GM12875 (cell line): ENCODE data around the gene DOCK2.

Experiments
- H3K4me3 ChIP-seq: one replicate; pipeline ENCODE4 v1.5.1; 2011; ENCODE audit warnings: low read depth, low read length, control low read depth
- TF ChIP-seq, protein P1 (sequence below): IDR thresholded peaks from 2 replicates; pipeline ENCODE4 v1.5.1; 2011; ENCODE audit warnings: low read depth, mild to moderate bottlenecking, control low read depth, inconsistent platforms, low read length, moderate library complexity, borderline replicate concordance; ENCODE audit not compliant: insufficient read depth

DOCK2 gene

GRCh38 chr5:169706758-169707450 lies 69.8 kb downstream of the DOCK2 start:
- no peak overlapping the region for H3K4me3 ChIP-seq
- TF ChIP-seq, protein P1, sequence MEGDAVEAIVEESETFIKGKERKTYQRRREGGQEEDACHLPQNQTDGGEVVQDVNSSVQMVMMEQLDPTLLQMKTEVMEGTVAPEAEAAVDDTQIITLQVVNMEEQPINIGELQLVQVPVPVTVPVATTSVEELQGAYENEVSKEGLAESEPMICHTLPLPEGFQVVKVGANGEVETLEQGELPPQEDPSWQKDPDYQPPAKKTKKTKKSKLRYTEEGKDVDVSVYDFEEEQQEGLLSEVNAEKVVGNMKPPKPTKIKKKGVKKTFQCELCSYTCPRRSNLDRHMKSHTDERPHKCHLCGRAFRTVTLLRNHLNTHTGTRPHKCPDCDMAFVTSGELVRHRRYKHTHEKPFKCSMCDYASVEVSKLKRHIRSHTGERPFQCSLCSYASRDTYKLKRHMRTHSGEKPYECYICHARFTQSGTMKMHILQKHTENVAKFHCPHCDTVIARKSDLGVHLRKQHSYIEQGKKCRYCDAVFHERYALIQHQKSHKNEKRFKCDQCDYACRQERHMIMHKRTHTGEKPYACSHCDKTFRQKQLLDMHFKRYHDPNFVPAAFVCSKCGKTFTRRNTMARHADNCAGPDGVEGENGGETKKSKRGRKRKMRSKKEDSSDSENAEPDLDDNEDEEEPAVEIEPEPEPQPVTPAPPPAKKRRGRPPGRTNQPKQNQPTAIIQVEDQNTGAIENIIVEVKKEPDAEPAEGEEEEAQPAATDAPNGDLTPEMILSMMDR = no peak

DNA sequence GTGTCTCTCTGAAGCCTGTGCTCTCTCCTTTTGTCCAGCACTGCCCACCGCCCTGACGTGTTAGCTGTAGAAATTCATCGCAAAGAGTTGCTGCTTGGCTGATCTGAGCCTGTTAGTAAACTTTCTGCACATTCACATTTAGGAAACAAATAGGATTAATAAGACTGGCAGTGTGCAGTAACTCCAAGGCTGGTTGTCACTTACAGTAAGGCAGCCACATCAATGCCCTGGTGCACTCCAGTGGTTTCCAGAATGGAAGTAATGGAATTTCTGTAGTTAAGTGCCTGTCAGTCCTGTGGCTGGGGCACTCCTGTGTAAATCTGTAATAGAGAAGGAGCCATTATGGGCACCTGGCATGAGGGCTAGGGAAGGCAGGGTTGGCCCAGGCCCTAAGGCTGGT lies 70.6 kb downstream of the DOCK2 start:
- TF ChIP-seq, protein P1 = no peak

DNA sequence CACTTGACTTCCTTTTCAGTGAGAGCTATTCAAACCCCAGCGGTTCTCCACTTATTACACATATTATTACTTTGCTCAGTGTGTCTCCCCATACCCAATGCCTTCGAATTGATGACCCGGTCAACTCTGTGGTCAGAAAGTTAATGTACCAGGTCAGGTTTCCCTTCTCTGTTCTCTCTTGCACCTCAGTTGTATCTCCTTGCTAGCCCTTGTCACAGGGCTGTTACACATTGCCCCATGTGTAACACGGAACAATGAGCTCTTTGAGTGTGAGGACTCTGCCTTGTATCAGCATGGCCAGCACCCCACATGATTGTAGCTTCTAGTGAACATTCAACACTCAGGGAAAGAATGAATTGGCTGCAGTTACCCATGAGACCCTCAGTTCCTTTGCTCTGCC lies 73.6 kb downstream of the DOCK2 start:
- TF ChIP-seq, protein P1 = no peak

More for the DNA sequence above, 70.6 kb downstream of the DOCK2 start:
- no peak overlapping the region for H3K4me3 ChIP-seq

DNA sequence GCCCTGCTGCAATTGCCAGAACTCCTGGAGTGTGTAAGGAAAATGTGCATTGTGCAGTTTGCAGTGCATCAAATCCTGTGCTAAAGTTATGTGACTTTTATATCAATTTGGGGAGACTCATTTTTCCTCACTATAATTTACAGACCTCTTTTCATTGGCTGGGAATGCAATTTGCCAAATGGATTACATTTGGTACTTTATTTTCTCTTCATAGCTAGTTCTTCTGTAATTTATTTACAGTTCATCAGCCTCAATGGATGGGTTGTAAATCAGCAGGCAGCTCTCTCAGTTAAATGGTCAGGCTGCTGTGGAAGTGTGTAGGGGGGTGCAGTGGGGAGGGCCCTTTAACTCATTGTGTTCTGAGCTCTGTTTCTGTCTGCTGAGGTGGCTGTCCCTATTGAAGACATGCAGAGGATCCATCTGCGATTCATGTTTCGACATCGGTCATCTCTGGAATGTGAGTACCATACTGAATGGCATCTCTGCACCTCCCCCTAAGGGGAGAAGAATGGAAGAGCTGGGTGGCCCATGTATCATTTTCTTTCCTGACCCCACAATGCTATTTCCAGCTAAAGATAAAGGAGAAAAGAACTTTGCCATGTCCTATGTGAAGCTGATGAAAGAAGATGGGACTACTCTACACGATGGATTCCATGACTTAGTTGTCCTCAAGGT lies 74.6 kb downstream of the DOCK2 start:
- TF ChIP-seq, protein P1 = no peak
- H3K4me3 ChIP-seq = no peak overlapping the region

More for the DNA sequence above, 73.6 kb downstream of the DOCK2 start:
- H3K4me3 ChIP-seq = no peak overlapping the region

DNA sequence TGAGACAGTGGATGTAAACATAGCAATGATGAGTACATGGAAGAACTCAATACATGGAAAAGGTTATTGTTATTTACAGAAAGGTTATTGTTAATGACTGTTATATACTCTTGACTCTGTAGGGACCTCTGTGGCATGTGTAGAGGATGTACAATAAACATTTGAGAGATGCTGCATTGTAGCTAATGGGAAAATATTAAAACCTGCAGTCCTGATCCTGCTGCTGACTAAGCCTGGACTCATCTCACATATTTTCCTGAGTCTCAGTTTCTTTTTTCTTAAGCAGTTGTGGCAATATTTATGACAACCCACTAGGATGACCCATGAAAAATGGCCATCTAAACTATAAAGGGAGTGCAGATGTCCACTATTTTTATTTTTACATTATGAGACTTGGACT lies 75.4 kb downstream of the DOCK2 start:
- TF ChIP-seq, protein P1 = no peak
- H3K4me3 ChIP-seq = no peak overlapping the region

DNA sequence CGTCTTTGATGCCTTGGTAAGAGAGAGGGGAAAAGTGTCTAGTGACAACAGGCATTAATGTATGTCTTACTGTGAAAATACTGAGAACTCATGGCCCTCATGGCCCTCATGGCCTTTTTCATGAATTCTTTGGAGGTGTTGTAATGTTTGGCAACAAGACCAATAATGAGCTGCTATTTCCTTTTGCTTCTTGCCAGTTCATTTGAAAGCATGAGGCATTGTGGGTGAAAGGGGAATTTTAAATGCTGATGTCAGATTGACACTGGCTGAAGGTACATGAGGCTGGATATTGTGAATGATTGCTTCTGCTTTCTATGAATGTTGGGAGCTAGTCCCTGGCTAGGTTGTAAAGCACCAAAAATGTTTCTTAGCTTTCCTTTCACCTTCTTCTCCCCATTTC lies 79.2 kb downstream of the DOCK2 start:
- TF ChIP-seq, protein P1 = no peak
- no peak overlapping the region for H3K4me3 ChIP-seq

DNA sequence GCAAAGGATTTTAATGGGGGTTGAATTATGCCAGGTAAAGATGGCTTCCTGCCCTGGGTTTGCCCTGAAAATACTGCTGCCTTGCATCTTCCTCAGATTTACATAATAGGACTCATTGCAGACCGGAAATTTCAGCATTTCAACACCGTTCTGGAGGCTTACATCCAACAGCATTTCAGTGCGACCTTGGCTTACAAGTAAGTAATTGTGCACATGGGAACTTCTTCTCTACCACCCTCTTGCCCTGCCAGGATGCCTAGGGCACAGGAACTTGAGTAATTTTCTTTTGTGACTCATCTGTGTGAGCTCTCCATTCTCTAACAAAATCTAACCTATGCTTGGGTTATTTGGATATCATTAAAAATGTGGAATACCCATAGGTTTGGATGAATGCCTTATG lies 80.2 kb downstream of the DOCK2 start:
- TF ChIP-seq, protein P1 = no peak
- H3K4me3 ChIP-seq = no peak overlapping the region
